GM18499 (cell line): ENCODE measurements around the gene THUMPD2.

Experiments
- ATAC-seq: cut with Tn5 transposase; IDR thresholded peaks from one replicate; pipeline ENCODE4 v1.9.1; 2021; ENCODE audit warnings: moderate number of reproducible peaks; ENCODE audit not compliant: insufficient read depth, unreplicated experiment

Gene THUMPD2

DNA sequence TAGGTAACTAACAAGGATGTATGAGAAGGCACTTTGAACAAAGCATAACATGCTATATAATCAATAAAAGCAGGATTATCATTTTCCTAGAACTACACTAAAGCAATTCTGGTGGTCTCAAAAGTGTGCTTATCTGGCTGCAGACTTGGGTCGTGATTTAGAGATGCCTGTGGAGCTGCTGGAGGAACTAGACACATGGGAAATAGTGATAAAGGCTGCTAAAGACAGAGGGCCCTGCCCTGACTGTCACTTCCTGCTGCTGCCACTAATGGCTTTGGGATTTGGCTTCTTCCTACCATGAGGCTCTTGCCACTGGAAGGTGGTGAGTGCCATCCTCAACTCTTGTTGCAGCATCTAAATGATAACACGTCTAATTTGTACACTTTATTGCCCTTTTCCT is 90.9 kb downstream of the THUMPD2 start:
- no peak for ATAC-seq

GRCh38 chr2:39686456-39686855 is 92.6 kb downstream of the THUMPD2 start:
- no peak for ATAC-seq
